GM19397 (cell line): ENCODE results near the gene ART1.
"Not testable (repeated sequence)": the region's sequence is repeated elsewhere in the genome, so short reads cannot be mapped to it uniquely, and the experiment has no call there.

Source experiments
- ATAC-seq: cut with Tn5 transposase; IDR thresholded peaks from one replicate; pipeline ENCODE4 v1.9.1; 2021; ENCODE audit warnings: mild to moderate bottlenecking, moderate library complexity; ENCODE audit not compliant: unreplicated experiment

The ART1 gene

DNA sequence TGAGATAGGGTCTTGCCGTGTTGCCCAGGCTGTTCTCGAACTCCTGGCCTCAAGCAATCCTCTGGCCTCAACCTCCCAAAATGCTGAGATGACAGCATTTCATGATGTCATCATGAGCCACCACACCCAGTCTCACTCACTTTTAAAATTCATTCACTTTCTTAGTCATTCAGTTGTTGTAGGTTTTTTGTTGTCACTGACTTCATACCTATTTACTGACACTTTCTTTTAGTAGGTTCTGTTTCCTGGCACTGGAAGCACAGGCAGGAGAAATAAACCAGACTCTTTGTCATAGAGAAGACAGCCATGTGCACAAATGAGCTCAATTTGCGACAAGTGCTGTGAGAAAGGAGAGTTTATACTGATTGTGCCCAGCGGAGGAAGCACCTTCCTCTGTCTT is 13.6 kb upstream of the ART1 start:
- no peak for ATAC-seq

GRCh38 chr11:3632070-3632660 is 12.8 kb upstream of the ART1 start:
- ATAC-seq = no peak

DNA sequence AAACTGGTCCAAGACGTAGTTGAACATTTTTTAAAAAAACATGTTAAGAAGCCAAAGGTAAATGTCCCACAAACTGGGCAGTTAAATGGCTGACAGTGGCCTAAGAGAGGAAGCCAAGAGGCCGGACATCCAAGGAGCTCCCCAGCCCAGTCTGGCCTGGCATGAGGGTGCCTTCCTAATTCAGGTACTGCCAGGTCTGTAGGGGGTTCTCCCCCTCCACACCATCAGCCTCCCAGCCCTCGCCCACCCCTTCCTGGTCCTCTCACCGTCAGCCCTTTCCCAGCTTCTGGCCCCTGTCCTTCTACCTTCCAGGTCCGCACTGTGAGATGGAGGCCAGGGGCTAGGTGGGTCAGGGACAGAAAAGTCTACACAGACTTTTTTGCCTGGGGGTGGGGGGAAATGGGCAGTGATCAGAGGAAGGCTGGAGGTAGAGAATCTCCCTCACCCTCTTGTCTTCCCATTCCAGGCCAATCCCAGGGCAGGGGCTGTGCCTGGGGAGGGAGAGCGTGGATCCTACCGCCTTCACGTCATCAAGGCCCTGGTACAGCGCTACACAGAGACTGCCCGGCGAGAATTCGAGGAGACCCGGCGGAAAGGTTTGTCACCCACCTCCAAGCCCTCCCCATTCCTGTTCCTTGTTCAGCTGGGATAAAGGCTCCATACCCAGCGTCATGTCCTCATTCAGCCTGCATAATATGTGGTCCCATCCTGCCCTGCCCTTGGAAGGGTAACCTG is 9.1 kb upstream of the ART1 start:
- ATAC-seq = no peak

- ATAC-seq = no peak
These were observed 7.7 kb upstream of the ART1 start for GRCh38 chr11:3637201-3637600.

DNA sequence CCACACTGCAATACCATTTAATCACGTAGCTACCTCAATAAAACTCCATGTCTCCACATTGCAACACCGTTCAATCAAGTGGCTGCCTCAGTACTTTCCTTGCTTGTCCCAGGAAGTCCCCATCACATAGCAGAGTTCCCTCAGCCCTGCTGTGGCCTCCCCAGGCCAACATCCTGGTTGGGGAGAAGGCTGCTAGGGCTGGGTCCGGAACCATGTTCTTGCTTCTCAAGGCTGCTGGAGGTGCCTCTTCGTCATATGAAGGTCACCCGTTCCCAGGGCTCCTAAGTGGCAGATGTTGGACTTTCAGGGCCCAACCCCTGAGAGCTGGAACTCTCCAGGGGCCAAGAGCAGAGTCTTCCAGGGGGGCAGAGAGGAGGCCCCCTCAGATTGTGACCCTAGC is 6.4 kb upstream of the ART1 start:
- no peak for ATAC-seq

DNA sequence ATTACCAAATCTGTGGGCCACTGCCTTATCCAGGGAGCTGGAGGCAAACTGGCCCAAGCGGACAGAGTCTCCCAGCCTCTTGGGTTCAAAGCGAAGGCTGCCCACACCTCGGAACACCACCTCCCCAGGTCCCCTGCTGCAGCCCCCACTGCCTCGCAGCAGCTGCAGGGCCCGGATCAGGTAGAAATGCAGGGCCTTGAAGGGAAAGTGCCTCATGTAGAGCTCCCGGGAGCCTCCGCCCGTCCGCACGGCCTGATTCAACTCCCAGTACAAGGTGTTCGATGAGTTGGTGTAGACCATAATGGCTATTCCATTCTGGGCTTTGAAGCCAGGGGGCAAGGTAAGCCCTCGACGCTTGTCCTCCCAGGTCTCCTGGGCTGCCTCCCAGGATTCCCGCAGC is 5.1 kb upstream of the ART1 start:
- ATAC-seq = no peak

- ATAC-seq = no peak
These were observed 3.7 kb upstream of the ART1 start for GRCh38 chr11:3641191-3641590.

- no peak for ATAC-seq
These were observed 3.2 kb upstream of the ART1 start, which contains the start of gene ART5 for GRCh38 chr11:3641701-3642070. Gene ART5 (minus strand): TSS chr11:3641992. CDS start chr11:3641862, 130 bp downstream.

- peak; percentile 73 for ATAC-seq
These were observed 2.6 kb upstream of the ART1 start for GRCh38 chr11:3642071-3642951.

GRCh38 chr11:3643102-3643546 is 1.8 kb upstream of the ART1 start:
- not testable (repeated sequence) for ATAC-seq

DNA sequence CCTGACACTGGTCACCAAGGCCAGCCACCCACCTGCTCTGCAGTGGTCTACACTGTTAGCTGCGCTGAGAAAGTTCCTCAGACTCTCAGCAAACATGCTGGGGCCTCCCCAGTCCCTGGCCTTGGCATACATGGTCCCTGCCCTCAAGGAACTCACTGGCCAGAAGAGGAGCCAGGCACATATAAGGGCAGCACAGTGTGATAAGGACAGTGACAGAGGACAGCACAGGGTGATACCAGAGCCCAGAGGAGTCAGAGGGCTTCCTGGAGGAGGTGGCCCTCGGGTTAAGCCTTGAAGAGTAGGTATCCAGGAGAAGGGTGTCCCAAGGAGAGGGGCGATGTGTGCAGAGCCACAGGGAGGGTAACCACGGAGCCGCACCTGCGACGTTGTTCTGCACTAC is 624 bp downstream of the ART1 start:
- ATAC-seq = no peak

DNA sequence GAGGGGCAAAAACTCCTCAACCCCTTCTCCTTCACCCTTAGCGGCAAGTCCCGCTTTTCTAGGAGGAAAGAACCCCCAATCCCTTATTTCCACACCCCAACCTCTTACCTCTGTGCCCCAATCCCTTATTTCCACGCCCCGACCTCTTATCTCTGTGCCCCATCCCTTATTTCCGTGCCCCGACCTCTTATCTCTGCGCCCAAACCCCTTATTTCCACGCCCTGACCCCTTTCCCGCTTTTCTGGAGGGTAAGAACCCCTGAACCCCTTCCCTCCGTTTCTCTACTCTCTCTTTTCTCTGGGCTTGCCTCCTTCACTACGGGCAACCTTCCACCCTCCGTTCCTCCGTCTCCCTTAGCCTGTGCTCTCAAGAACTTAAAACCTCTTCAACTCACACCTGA is 3.9 kb downstream of the ART1 start:
- not testable (repeated sequence) for ATAC-seq

- ATAC-seq = not testable (repeated sequence)
These were observed 4.4 kb downstream of the ART1 start for GRCh38 chr11:3649374-3649773.

- ATAC-seq = not testable (repeated sequence)
These were observed 7.6 kb downstream of the ART1 start for GRCh38 chr11:3652514-3652913.

DNA sequence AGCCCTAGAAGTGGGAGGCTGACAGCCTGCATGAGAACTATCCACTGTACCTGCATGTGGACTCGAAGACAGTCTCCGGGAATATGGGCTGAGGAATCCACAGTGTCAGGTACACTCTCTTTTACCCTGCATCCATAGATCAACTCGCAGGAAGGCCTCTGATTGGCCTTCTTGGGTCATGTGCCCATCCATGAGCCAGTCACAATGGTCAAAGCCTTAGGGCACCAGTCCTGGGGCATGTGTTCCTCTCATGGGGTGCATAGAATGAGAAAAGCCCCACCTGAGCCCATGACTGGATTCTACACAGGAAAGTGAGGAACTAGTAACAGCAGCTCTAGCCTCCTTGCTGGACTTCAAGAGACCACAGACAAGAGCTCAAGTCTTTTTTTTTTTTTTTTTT is 10.6 kb downstream of the ART1 start:
- no peak for ATAC-seq

DNA sequence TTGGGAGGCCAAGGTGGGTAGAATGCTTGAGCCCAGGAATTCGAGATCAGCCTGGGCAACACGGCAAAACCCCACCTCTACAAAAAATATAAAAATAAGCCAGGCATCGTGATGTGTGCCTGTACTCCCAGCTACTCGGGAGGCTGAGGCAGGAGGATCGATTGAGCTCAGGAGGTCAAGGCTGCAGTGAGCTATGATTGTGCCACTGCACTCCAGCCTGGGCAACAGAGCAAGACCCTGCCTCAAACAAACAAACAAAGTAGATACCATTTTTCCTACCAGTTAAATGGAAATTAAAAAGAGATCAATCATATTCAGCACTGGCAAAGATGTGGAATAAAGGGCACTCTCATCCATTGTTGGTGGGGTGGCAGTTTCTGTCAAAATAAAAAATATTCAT is 12.4 kb downstream of the ART1 start:
- ATAC-seq = not testable (repeated sequence)

- ATAC-seq = no peak
These were observed 13.3 kb downstream of the ART1 start for GRCh38 chr11:3658252-3658651.

GRCh38 chr11:3659595-3660515 is 14.9 kb downstream of the ART1 start:
- no peak for ATAC-seq

DNA sequence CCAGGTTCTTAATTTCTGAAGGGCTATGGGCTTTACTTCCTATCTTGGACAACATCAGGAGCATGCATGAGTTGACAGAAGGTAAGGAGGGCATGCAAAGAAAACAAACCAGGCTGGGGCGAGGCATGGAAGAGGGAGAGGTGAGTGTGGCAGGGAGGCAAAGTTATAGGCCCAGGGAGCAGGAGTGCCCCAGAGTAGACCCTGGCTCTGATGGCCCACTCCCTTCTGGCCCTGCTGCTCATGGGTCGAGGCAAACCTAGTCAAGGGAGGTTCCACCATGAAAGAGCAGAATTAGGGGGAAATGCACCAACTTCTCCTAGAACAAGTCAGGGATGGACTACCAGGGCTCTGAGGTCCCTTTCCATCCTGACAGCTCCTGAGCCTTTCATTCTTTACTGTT is 16.0 kb downstream of the ART1 start:
- no peak for ATAC-seq

- ATAC-seq = no peak
These were observed 17.9 kb downstream of the ART1 start for GRCh38 chr11:3662856-3663255.
